HG03342 (cell line): ENCODE measurements around the gene FHIT.
A peak's percentile ranks its signal among the peaks of the same experiment; 100 is the strongest.

Source experiments
- ATAC-seq: cut with Tn5 transposase; IDR thresholded peaks from one replicate; pipeline ENCODE4 v1.9.1; 2021; ENCODE audit warnings: mild to moderate bottlenecking, moderate library complexity; ENCODE audit not compliant: unreplicated experiment

Gene FHIT

DNA sequence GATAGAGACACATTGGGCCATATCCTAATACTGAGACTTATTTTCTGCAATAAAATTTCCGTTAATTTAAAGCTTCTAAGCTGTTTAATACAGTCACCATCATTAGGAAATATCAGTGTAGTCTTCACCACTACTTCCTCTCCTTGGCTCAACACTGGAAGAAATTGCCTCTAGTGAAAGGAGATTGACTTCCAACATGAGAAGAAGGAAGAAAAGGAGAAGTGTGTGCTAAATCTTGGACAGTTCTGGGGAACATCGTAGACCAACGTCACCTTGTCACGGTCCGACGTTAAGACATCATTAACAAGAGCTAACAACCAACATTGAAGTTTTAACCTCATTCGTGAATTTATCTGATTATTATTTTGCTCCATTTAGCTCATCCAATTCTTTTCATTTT is 1214.4 kb downstream of the FHIT start:
- ATAC-seq: no peak

DNA sequence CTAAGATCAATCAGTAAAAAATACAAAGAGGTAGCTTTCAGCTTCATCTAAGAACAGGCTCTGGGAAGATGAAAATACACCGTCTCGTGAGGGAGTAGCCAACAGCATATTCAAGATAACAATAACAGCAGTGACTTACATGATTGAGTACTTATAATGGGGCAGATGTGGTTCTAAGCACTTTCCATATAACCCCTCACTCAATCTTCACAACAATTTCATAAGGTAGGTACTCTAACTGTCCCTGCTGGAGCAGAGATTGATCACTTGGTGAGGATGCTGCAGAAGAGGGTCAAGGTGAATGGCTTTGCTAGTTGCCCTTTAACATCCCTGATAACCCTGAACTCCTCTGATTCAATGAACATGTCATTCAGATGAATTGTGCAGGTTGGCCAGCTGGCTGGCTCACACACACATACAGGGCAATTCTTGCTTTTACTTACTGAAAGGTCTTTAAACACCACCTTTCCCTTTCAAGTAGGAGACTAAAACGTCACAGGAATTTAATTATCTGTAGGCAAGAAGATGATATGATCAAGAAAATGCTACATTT is 1217.3 kb downstream of the FHIT start:
- no peak for ATAC-seq

DNA sequence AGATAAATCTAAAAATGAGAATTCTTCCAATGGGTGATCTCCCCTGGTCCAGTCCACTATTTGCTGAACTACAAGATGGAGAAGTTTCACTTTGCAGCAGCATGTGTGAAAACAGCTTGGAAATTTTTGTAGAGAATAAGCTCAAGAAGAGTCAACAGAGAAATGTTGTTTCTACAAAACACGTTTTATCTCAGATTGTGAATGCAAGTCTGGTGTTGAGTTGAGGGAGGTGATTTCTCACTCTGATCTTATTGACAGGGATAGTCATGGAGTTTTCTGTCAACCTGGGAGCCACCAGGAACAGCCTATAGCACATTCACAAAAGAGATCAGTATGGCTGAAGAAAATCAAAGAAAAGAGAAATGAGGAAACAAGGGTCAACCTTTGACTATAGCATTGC is 1220.3 kb downstream of the FHIT start:
- ATAC-seq: no peak

GRCh38 chr3:60028233-60028632 is 1223.0 kb downstream of the FHIT start:
- no peak for ATAC-seq

GRCh38 chr3:60027335-60027734 is 1223.9 kb downstream of the FHIT start:
- ATAC-seq: no peak

DNA sequence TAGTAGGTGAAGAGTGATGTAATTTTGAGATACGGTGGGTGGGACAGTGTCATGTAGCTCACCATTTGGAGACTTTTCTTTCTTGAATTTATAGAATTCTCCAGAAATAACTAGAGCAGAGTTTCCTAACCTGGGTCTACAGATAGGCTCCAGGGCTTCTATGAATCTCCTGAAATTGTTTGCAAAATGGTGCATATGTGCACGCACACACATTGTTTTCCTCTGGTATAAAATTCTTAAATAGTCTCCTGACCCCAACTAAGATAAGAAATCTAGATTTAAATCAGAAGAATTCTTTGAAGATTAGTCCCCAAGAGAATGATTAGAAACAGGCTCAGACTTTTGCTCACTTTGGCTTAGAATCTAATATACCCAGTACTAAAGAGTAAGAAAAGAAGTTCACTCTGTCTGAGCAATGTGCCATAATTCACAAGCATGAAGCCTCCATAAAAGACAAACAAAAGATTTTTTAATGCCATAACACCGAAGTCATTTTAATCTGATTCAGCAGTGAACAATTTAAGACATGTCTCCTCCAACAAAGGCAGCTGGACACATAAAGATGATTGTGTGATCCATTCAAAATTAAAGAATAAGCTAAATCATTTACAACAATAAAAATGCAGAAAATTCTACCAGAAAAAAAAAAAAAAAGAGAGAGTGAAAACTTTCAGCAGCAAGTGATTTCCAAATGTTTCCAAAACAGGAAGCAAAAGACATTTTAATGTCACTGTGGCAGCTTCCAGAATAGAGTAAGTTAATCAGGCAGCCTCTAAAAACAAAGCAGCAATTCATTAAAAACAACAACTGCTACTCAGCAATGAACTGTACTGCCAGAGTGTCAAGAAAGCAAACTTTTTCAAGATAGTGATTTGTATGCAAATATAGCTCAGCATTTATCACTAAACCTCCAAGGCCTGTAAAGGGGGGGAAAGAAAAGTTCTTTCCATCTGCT is 1225.9 kb downstream of the FHIT start:
- ATAC-seq: no peak

- ATAC-seq: no peak
Measured at GRCh38 chr3:60024400-60024799, 1226.9 kb downstream of the FHIT start.

DNA sequence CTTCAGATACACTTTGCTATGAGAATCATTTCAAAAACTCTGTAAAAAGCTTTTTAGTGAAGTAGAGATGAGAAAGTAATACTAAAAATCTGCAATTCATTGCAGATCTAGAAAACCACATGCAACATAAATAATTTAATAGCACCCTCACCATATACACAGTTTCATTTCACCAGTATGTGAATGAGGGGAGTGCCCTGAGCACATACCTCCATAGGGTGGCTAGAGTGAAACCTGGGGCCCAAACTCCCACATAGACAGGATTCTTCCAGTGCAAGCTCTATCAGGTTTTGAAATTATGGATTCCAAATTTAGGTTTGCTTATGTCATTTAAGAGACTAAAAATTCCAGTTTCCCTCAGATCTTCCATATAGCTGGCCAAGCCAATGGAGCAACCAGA is 1228.1 kb downstream of the FHIT start:
- ATAC-seq: no peak

DNA sequence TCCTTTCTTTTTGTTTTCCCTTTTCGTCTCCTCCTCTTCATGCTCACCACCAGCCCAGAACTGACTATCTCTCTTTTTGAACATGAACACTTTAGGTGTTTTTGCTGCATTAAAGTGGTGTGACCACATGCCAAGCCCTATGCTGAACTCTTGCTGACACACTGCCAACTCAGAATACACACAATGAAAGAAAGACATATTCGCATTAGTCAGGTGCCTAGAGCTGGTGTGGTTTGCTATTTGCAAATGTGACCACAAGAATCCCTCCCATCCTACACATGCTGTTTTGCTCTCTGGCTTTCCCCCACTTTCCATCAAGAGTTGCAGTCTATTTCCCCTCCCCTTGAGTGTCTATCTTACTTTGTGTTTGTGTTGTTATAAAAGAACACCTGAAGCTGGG is 1233.6 kb downstream of the FHIT start:
- ATAC-seq: no peak

DNA sequence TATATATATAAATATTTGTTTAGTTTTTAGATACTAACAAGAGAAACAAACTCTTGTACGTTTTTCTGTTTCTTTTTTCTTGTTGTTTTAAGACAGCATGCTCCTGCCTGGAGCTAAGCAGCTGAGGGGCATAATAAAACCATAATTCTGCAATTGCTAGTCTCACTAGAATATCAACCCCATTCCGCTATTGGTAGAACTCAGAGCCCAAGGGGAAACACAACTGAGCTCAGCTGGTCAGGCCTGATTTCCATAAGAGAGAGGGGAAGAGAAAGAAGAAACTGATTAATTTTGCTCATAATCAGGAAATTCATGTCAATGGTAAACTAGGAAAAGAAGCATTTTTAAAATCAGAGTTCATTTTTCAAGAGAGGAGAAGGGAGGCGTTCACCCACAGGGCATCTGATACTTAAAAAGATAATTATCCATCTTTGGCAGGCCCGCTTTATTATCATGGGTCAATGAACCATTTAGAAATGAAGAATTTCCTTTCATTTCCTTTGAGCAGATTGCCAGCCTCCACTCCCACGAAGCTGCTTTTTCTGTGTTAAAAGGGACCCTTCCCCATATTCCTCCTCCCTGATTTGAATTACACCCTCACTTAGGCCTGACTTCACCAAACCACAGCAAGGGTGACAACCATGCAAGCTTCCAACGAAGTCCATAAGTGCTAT is 1236.1 kb downstream of the FHIT start:
- no peak for ATAC-seq

DNA sequence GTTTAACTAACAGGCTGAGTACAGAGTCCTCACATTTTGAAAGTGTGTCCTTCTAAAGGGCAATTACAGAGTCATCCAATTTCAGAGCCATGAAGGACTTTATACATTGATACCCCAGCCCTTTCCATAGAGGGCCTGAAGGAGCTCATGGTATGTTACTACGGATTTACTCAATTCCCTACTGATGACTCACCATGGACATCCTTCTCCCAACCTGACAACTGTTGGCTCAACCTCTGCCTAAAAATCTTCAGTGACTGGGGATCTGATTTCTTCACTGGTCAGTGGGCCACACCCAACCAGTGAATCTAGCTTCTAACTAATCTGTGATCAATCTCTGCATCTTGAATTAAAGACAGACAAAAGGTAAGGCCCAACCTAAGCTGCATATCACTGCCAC is 1238.0 kb downstream of the FHIT start:
- ATAC-seq: no peak

GRCh38 chr3:60011218-60011617 is 1240.0 kb downstream of the FHIT start:
- no peak for ATAC-seq

DNA sequence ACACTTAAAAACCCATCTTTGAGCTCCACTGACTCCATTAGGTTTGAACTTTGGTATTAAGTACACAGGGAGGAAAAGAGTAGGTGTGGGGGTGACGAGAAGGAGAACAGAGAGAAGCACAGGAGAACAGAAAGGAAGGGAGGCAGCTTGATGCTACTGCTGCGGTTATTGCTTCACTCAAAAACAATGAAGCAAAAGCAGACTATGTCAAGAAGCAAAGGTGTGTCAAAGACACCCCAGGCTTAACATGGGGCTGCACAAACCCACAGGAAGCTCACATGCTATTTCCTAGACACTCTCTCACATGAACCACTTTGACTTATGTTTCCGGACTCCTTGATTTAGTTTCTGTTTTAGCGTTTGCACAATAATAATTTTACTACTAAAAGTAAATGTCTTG is 1240.5 kb downstream of the FHIT start:
- peak; percentile 96 for ATAC-seq

DNA sequence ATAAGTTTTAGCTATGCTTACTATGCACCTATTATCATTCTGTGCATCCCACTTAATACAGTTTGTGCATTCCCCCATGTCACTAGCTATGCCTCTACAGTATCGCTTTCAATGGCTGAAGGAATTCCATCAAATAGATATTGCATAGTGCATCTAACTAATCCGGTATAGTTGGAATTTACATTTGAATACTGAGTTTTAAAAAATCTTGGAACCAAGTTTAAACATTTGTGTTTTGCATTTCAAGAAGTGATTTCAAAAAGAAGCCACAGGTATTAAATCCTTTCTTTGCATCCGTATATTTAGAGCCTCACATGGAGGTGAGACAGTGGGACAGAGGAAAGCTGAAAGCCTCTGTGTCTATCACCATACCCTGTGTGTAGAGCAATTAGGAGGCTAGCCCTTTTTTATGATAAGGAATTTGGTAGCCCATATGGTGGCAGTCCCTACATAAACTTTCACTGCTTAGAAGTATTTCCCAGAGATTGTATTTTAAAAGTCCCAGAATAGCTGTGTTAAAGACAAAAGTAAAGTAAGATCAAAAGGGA is 1241.2 kb downstream of the FHIT start:
- no peak for ATAC-seq

- ATAC-seq: no peak
Measured at GRCh38 chr3:60001369-60001768, 1249.9 kb downstream of the FHIT start.

- no peak for ATAC-seq
Measured at GRCh38 chr3:60000311-60001105, 1250.7 kb downstream of the FHIT start.

GRCh38 chr3:59998058-59998457 is 1253.2 kb downstream of the FHIT start:
- ATAC-seq: no peak

GRCh38 chr3:59997583-59997982 is 1253.7 kb downstream of the FHIT start:
- no peak for ATAC-seq

GRCh38 chr3:59996056-59996455 is 1255.2 kb downstream of the FHIT start:
- no peak for ATAC-seq

DNA sequence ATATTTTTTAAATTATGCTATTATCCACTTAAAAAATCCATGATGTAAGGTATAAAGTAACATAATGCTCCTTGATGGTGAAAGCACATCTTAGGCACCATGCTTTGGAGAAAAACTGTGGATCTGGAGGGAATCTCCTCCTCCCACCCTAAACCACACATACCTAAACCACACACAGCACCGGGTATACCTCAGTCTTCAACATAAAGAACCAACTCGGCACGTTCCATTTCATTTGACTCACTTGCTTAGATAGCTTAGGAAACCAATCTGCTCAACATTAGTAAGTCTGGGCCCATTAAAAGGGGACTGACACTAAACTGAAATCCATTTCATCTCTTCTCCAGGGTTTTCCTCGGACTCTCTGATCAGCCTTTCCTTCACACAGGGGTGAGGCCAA is 1255.7 kb downstream of the FHIT start:
- no peak for ATAC-seq
